Brain microvascular endothelial cell (primary cell): Measurements from ENCODE around the gene P3H2.

ENCODE experiments used
- DNase-seq: peaks from one replicate; pipeline ENCODE4 v3.0.0-alpha.2; 2020
- H3K27ac ChIP-seq: fragments of 250-450 bp; sonication (Bioruptor Pico); 2 replicates; pipeline ENCODE4 v1.5.1; 2020; ENCODE audit warnings: mild to moderate bottlenecking, moderate library complexity
- H3K27me3 ChIP-seq: fragments of 250-450 bp; sonication (Bioruptor Pico); replicated peaks from 2 replicates; pipeline ENCODE4 v1.5.1; 2020; ENCODE audit warnings: mild to moderate bottlenecking
- H3K36me3 ChIP-seq: fragments of 250-450 bp; sonication (Bioruptor Pico); replicated peaks from 2 replicates; pipeline ENCODE4 v1.5.1; 2020; ENCODE audit warnings: mild to moderate bottlenecking
- H3K4me3 ChIP-seq: 2 replicates; pipeline ENCODE4 v1.5.1; 2011; ENCODE audit warnings: low read depth, mild to moderate bottlenecking, control low read depth, low read length, moderate library complexity
- in situ Hi-C: cut with HindIII; loops from 2 replicates; pipeline ENCODE4 v1.10.0; 2017; ENCODE audit warnings: low sequenced_read_pairs, low pct_ligation_motif_present
- TF ChIP-seq, protein P1 (sequence below): IDR thresholded peaks from 2 replicates; pipeline ENCODE4 v1.5.1; 2011; ENCODE audit warnings: low read depth, mild to moderate bottlenecking, moderate library complexity, low read length, control low read depth, inconsistent platforms; ENCODE audit errors: missing control alignments

P3H2 gene

DNA sequence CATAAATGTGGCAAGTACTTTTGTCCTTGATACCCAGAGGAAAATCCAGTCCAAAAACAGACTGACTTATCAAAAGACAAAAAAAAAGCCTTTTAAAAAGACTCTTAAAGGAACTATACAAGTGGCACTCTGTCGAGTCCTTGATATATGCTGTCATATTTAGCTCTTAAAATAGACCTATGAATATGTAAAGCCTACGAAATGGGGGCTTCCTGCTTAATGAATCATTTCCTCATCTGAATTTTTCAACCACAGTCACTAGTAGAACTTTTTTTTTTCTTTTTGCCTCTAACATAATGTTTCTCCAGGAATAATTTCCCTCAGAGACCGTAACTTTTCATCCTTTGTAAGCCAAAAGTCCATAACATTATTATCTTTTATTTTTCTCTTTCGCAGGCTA is 95.8 kb downstream of the P3H2 start:
- Histone ChIP-seq H3K27ac (peak overlapping the region; percentile 25), H3K27me3 (no peaks in the 10 kb centered on the region), H3K4me3 (no peak overlapping the region), H3K36me3 (no peaks in the 10 kb centered on the region)
- peak; percentile 73 for DNase-seq
- in situ Hi-C loops, result no loop called here
- TF ChIP-seq, protein P1, sequence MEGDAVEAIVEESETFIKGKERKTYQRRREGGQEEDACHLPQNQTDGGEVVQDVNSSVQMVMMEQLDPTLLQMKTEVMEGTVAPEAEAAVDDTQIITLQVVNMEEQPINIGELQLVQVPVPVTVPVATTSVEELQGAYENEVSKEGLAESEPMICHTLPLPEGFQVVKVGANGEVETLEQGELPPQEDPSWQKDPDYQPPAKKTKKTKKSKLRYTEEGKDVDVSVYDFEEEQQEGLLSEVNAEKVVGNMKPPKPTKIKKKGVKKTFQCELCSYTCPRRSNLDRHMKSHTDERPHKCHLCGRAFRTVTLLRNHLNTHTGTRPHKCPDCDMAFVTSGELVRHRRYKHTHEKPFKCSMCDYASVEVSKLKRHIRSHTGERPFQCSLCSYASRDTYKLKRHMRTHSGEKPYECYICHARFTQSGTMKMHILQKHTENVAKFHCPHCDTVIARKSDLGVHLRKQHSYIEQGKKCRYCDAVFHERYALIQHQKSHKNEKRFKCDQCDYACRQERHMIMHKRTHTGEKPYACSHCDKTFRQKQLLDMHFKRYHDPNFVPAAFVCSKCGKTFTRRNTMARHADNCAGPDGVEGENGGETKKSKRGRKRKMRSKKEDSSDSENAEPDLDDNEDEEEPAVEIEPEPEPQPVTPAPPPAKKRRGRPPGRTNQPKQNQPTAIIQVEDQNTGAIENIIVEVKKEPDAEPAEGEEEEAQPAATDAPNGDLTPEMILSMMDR, result no peak

DNA sequence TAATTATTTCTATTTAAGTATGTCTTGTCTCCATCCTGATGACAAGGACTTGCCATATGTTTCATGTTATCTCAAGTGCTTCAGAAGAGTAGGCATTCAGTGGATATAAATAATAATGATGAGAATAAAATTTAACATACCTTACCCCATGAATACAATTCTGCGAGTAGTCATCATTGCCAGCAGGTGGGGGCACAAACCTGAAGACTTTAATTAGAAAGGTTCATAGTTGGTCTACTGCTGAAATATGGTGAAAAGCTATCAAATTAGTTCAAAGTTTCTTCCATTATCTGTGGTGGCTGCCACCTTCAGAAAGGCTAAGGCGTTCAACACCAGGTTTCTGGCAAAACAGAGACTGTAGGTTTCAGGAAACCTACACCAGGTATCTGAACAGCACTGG is 100.9 kb downstream of the P3H2 start:
- no peaks in the 10 kb centered on the region for H3K36me3 ChIP-seq
- no peak overlapping the region for H3K4me3 ChIP-seq
- TF ChIP-seq, protein P1, result no peak
- no peak for DNase-seq
- in situ Hi-C loops, result no loop called here
- H3K27ac ChIP-seq, result no peak overlapping the region
- no peaks in the 10 kb centered on the region for H3K27me3 ChIP-seq

DNA sequence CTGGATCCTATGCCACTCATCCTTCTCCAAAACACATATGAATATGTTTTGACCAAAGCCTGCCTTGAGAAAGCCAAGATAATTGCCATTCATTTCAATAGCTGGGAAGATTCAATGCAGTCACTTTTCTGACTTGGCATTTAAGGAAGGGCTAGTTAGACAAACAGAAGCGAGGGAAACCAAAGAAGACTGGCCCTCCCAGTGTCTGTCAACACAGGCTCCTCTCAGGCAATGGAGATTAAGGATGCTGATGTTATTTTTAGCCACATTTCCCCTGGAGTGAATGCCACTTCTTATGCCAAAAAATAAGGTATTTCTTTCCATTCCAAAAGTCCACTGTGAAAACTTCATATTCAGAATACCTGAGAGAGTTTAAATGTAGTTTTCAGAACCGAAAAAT is 101.7 kb downstream of the P3H2 start:
- Histone ChIP-seq H3K27me3 (no peaks in the 10 kb centered on the region), H3K4me3 (no peak overlapping the region), H3K36me3 (no peaks in the 10 kb centered on the region), H3K27ac (no peak overlapping the region)
- DNase-seq, result no peak
- TF ChIP-seq, protein P1, result no peak
- in situ Hi-C loops, result no loop called here

DNA sequence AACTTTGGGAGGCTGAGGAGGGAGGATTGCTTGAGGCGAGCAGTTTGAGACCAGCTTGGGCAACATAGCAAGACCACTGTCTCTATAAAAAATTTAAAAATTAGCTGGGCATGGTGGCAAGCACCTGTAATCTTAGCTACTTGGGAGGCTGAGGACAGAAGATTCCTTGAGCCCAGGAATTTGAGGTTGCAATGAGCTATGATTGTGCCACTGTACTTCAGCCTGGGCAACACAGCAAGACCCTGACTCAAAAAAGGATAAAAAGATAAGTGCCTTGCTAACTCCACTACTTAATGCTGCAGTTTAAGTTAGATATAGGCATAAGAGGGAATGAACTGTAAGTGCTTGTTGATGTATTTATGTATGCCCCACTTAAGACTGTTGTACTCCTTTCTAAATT is 102.2 kb downstream of the P3H2 start:
- Histone ChIP-seq H3K27me3 (no peaks in the 10 kb centered on the region), H3K4me3 (no peak overlapping the region), H3K36me3 (no peaks in the 10 kb centered on the region), H3K27ac (no peak overlapping the region)
- TF ChIP-seq, protein P1, result no peak
- no peak for DNase-seq
- in situ Hi-C loops, result no loop called here

DNA sequence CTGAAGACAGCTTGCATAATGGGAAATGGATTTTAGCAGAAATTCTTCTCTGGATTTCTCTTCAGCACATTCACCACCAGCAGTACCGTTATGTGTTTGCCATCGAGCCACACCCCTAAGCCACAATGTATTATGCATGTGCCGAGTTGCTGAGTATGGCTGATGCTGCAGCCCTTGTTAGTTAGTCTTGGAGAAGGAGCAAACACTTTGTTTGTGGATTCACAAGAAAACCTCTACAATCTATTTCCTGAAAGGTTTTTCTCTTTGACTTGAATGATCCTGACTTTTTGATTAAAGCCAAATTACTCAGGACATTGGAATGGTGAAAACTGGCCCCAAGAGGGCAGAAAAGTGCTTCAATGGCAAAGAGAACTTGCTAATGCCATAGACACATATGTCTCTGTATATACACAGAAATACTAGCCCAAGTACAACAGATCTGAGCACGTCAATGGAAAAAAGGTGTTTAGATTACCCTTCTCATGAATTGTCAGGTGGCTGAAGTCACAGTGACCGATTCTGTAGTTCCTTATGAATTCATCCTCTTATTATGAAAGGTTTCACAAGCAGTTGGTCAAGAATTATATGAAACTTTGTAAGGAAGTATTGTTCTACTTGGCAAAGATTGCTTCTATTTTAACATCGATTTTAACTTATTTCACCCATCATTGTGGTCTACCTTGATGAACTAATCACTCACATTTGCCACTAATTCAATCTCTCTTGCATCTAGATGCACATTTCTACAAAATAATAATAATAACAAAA is 103.0 kb downstream of the P3H2 start:
- peak; percentile 73 for DNase-seq
- in situ Hi-C loops, result no loop called here
- no peak overlapping the region for H3K4me3 ChIP-seq
- H3K27me3 ChIP-seq, result no peaks in the 10 kb centered on the region
- no peak overlapping the region for H3K27ac ChIP-seq
- TF ChIP-seq, protein P1, result peak; percentile 61
- no peaks in the 10 kb centered on the region for H3K36me3 ChIP-seq

DNA sequence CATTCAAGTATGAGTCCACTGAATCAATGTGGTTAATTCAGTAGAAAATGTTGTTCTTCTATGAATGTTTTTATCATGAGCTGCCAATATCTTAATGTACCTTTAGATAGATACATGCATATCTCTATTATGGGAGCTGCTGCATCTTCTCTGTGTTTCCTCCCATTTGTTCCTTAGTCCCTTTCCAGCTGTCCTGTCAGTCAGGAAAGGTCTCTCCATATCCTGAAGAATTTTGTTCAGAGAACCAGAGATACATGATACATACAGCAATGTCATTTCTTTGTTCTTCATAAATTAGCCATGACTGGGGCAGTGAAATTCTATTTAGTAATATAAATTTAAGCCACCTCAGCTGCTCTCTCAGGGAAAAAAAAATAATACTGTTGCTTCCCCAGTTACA is 103.7 kb downstream of the P3H2 start:
- no peaks in the 10 kb centered on the region for H3K27me3 ChIP-seq
- in situ Hi-C loops, result no loop called here
- no peaks in the 10 kb centered on the region for H3K36me3 ChIP-seq
- no peak for DNase-seq
- TF ChIP-seq, protein P1, result no peak
- H3K27ac ChIP-seq, result no peak overlapping the region
- H3K4me3 ChIP-seq, result no peak overlapping the region
